OCI-LY1 (cell line): ENCODE measurements around the gene GRK1.

Source experiments
- EZH2 ChIP-seq: fragments of 200-600 bp; sonication (generic), shearing (Covaris generic); IDR thresholded peaks from 2 replicates; pipeline ENCODE4 v1.8.0; 2017; ENCODE audit warnings: borderline replicate concordance, mixed run types, mild to moderate bottlenecking, antibody characterized with exemption, low read length, moderate library complexity, mixed read lengths
- TF ChIP-seq, protein P1 (sequence below): fragments of 200-600 bp; sonication (generic), shearing (Covaris generic); IDR thresholded peaks from 2 replicates; pipeline ENCODE4 v1.5.1; 2017; ENCODE audit warnings: mild to moderate bottlenecking, antibody characterized with exemption, low read length, moderate library complexity, mixed read lengths

DNA sequence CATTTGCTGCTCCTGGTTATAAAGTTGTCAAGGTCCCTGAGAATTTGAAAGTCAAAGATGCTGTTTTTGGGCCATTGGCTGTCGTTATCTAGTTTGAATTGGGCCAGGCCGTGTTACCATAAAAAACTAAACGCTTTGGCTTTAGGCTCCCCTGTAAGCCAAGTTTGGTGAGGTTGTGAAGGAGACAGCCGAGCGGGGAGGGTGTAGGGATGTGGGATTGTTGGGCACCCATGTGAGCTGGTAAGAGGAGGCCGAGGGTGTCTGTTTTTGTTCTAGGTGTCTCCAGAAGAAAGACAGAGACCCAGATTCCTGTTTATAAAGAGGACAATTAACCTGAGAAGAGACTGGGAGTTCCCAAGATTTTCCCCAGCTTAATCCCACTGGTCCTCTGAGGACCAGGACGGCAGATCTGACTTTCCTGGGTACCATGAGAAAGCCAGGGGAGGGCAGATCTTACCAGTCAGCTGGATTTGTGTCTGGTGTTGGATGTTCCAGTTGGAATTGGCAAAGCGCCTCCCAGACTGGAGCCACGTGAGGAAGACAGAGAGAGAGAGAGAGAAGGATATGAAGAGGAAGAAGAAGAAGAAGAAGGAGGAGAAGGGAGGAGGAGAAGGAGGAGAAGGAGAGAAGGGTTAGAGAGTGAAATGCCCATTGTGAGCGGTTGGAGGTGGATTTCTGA, 117.1 kb downstream of the GRK1 start:
- TF ChIP-seq, protein P1, sequence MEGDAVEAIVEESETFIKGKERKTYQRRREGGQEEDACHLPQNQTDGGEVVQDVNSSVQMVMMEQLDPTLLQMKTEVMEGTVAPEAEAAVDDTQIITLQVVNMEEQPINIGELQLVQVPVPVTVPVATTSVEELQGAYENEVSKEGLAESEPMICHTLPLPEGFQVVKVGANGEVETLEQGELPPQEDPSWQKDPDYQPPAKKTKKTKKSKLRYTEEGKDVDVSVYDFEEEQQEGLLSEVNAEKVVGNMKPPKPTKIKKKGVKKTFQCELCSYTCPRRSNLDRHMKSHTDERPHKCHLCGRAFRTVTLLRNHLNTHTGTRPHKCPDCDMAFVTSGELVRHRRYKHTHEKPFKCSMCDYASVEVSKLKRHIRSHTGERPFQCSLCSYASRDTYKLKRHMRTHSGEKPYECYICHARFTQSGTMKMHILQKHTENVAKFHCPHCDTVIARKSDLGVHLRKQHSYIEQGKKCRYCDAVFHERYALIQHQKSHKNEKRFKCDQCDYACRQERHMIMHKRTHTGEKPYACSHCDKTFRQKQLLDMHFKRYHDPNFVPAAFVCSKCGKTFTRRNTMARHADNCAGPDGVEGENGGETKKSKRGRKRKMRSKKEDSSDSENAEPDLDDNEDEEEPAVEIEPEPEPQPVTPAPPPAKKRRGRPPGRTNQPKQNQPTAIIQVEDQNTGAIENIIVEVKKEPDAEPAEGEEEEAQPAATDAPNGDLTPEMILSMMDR: no peak
- no peak for TF ChIP-seq EZH2
